ENCODE measurements around the gene DNAJB2. TPM values are rescaled to one million over a fixed set of nuclear protein-coding genes. Genes with fewer than 3 reads are reported as not detected.

Gene DNAJB2
- total RNA-seq, 1 experiment from 2014 or later, result 66.2 TPM

DNA sequence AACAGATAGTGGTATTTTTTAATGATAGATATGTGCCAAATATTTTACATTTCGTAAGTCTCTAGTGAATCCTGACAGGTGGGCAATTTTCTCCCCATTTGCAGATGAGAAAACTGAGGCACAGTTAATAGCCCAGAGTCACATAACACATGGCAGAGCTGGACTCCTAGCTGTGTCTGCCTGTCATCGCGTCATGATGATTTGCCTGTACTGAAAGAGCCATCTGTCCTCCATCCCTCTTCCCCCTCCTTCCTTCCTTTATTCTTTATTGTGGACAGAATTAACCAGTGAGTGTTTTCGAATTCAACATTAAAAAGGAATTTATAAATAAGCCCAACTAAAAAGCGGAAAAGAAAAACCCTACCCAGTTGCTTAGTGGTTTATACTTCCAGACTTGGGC is 3.2 kb downstream of the DNAJB2 start:
- DNase-seq (ENCODE audit: low read depth, low spot score), result no peak
- no peak overlapping the region for H3K27ac ChIP-seq (ENCODE audit: low read length)
- no peaks in the 10 kb centered on the region; the same call in 1 of the 2 replicates for H3K36me3 ChIP-seq (ENCODE audit: control insufficient read depth, insufficient read depth, low read length)
- H3K4me1 ChIP-seq (ENCODE audit: control insufficient read depth, insufficient read depth, low read length), result peaks cover 18% of the 10 kb centered on the region
- TF ChIP-seq REST (IDR thresholded peaks at IDR 0.05; ENCODE audit: insufficient read depth in 1 of 2, low read depth in 2 of 2, low read length in 1 of 2) (no peak), CTCF (IDR thresholded peaks at IDR 0.05) (no peak), POLR2AphosphoS5 (IDR thresholded peaks at IDR 0.05; ENCODE audit: low read depth, low read length) (no peak), SIN3A (IDR thresholded peaks at IDR 0.05; ENCODE audit: borderline replicate concordance, insufficient read depth, low read depth, low read length) (no peak), TCF7L2 (IDR thresholded peaks at IDR 0.05; ENCODE audit: low read depth, low read length) (no peak)
- intact Hi-C loops (cut with micrococcal nuclease; ENCODE audit: unreplicated experiment), result no loop called here
- no peaks in the 10 kb centered on the region for H3K27me3 ChIP-seq (ENCODE audit: control insufficient read depth, insufficient read depth, low read length)
- ChIA-PET POLR2A (no interaction called here), CTCF (no interaction called here)
- H3K9me3 ChIP-seq (ENCODE audit: control insufficient read depth, insufficient read depth, low read depth, low read length), result no peaks in the 10 kb centered on the region
- in situ Hi-C loops (cut with HindIII; ENCODE audit: low pct_unique_long_range_greater_than_20kb, low sequenced_read_pairs), result no loop called here
- ATAC-seq, result no peak
- BruUV-seq (replicated peaks), result no TSS peak
- no peak overlapping the region for H3K4me3 ChIP-seq (ENCODE audit: low read depth in 2 of 2, low read length in 2 of 2)

GRCh38 chr2:219282943-219283581 is 3.9 kb downstream of the DNAJB2 start:
- Histone ChIP-seq H3K4me3 (ENCODE audit: low read depth in 2 of 2, low read length in 2 of 2) (no peak overlapping the region), H3K27me3 (ENCODE audit: control insufficient read depth, insufficient read depth, low read length) (no peaks in the 10 kb centered on the region), H3K4me1 (ENCODE audit: control insufficient read depth, insufficient read depth, low read length) (peaks cover 14% of the 10 kb centered on the region), H3K27ac (ENCODE audit: low read length) (no peak overlapping the region), H3K36me3 (ENCODE audit: control insufficient read depth, insufficient read depth, low read length) (no peaks in the 10 kb centered on the region; the same call in 1 of the 2 replicates), H3K9me3 (ENCODE audit: control insufficient read depth, insufficient read depth, low read depth, low read length) (no peaks in the 10 kb centered on the region)
- intact Hi-C loops (cut with micrococcal nuclease; ENCODE audit: unreplicated experiment), result no loop called here
- no peak for DNase-seq (ENCODE audit: low read depth, low spot score)
- no peak for ATAC-seq
- in situ Hi-C loops (cut with HindIII; ENCODE audit: low pct_unique_long_range_greater_than_20kb, low sequenced_read_pairs), result no loop called here
- ChIA-PET POLR2A (no interaction called here), CTCF (interaction anchor here (0.7 kb wide), 1 partner anchor 179 kb away, joined by 3 read pairs; no protein-coding TSS in a partner anchor)
- TF ChIP-seq REST (IDR thresholded peaks at IDR 0.05; ENCODE audit: insufficient read depth in 1 of 2, low read depth in 2 of 2, low read length in 1 of 2), result no peak
- TF ChIP-seq SIN3A (IDR thresholded peaks at IDR 0.05; ENCODE audit: borderline replicate concordance, insufficient read depth, low read depth, low read length), result no peak
- no peak for TF ChIP-seq CTCF (IDR thresholded peaks at IDR 0.05)
- no peak for TF ChIP-seq POLR2AphosphoS5 (IDR thresholded peaks at IDR 0.05; ENCODE audit: low read depth, low read length)
- TF ChIP-seq TCF7L2 (IDR thresholded peaks at IDR 0.05; ENCODE audit: low read depth, low read length), result no peak
- no TSS peak for BruUV-seq (replicated peaks)

Measured in Panc1 (cell line).